GM18526 (cell line): Measurements from ENCODE around the gene PPIL1.

Source experiments
- POLR2A ChIP-seq: IDR thresholded peaks from 3 replicates; pipeline ENCODE4 v1.6.1; 2011; ENCODE audit not compliant: insufficient read length; ENCODE audit errors: extremely low read depth

Gene PPIL1

GRCh38 chr6:36850021-36850420 is 24.6 kb downstream of the PPIL1 start:
- TF ChIP-seq POLR2A, result no peak

GRCh38 chr6:36848658-36849441 is 25.8 kb downstream of the PPIL1 start:
- no peak for TF ChIP-seq POLR2A

- no peak for TF ChIP-seq POLR2A
Observed at GRCh38 chr6:36847991-36848390, 26.6 kb downstream of the PPIL1 start.

GRCh38 chr6:36847152-36847551 is 27.5 kb downstream of the PPIL1 start:
- TF ChIP-seq POLR2A, result no peak

- no peak for TF ChIP-seq POLR2A
Observed at GRCh38 chr6:36845233-36845632, 29.4 kb downstream of the PPIL1 start.

GRCh38 chr6:36844232-36845170 is 30.1 kb downstream of the PPIL1 start:
- TF ChIP-seq POLR2A, result no peak

- TF ChIP-seq POLR2A, result no peak
Observed at GRCh38 chr6:36843170-36843569, 31.4 kb downstream of the PPIL1 start.

- TF ChIP-seq POLR2A, result no peak
Observed at GRCh38 chr6:36841756-36842155, 32.8 kb downstream of the PPIL1 start.

GRCh38 chr6:36840432-36841403 is 33.9 kb downstream of the PPIL1 start:
- TF ChIP-seq POLR2A, result no peak

- no peak for TF ChIP-seq POLR2A
Observed at GRCh38 chr6:36839749-36840431, 34.7 kb downstream of the PPIL1 start.

- no peak for TF ChIP-seq POLR2A
Observed at GRCh38 chr6:36838896-36839748, 35.5 kb downstream of the PPIL1 start, which contains the start of gene CPNE5. Gene CPNE5 (minus strand): TSS chr6:36839444. CDS start chr6:36839377, 67 bp downstream.

- no peak for TF ChIP-seq POLR2A
Observed at GRCh38 chr6:36837686-36838085, 36.9 kb downstream of the PPIL1 start.

GRCh38 chr6:36837022-36837339 is 37.6 kb downstream of the PPIL1 start:
- no peak for TF ChIP-seq POLR2A
